Measurements from ENCODE around the gene CUTA.
"Not testable (repeated sequence)": the region's sequence is repeated elsewhere in the genome, so short reads cannot be mapped to it uniquely, and the experiment has no call there.

The CUTA gene

DNA sequence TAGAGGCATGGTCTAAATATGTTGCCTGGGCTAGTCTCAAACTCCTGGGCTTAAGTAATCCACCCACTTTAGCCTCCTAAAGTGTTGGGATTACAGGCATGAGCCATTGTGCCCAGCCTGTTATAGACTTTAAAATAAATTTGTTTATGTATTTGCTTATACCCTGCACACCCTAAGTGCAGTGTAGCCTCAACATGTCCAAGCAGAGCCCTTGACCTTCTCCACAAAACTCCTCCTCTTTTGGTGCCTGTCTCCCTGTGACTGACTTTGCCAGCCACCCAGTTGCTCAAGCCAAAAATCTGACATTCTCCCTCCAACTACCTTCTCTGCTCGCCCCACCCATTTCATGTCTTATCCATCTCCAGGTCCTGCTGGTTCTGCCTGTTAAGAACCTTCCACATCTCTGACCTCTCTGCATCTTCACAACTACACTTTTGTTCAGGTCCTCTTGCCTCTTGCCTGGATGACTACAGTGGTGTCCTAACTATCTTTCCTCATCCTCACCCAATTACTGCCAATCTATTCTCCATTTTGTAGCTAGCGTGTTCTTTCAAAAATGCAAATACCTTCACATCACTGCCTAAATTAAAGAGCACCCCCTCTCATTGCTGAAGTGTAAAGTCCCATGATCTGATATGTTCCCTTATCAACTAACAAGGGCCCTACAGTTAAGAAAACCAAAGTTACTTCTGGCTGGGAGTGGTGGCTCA, 37.5 kb downstream of the CUTA start:
- DNase-seq (ENCODE audit: low spot score in 2 of 2) (no peak), ATAC-seq (no peak)
- Mint-ChIP-seq H3K9me3 (no peaks in the 10 kb centered on the region), H3K36me3 (peaks cover 5% of the 10 kb centered on the region), H3K4me3 (no peak overlapping the region), H3K4me1 (no peaks in the 10 kb centered on the region), H3K27ac (no peak overlapping the region)

GRCh38 chr6:33379184-33379583, 38.7 kb downstream of the CUTA start:
- H3K4me3 Mint-ChIP-seq; H3K36me3 Mint-ChIP-seq; DNase-seq (ENCODE audit: low spot score in 2 of 2); ATAC-seq; H3K27ac Mint-ChIP-seq; H3K9me3 Mint-ChIP-seq: not testable (repeated sequence)
- peaks cover 11% of the 10 kb centered on the region for H3K4me1 Mint-ChIP-seq

GRCh38 chr6:33377171-33377570, 40.7 kb downstream of the CUTA start:
- no peak for DNase-seq (ENCODE audit: low spot score in 2 of 2)
- no peak overlapping the region for H3K4me3 Mint-ChIP-seq
- H3K9me3 Mint-ChIP-seq: no peaks in the 10 kb centered on the region
- ATAC-seq: no peak
- peaks cover 16% of the 10 kb centered on the region for H3K4me1 Mint-ChIP-seq
- H3K36me3 Mint-ChIP-seq: no peaks in the 10 kb centered on the region
- no peak overlapping the region for H3K27ac Mint-ChIP-seq

- peak overlapping the region; percentile 81 for H3K27ac Mint-ChIP-seq
- H3K9me3 Mint-ChIP-seq: no peaks in the 10 kb centered on the region
- DNase-seq (ENCODE audit: low spot score in 2 of 2): no peak
- no peaks in the 10 kb centered on the region for H3K36me3 Mint-ChIP-seq
- ATAC-seq: no peak
- H3K4me1 Mint-ChIP-seq: peaks cover 16% of the 10 kb centered on the region
- H3K4me3 Mint-ChIP-seq: no peak overlapping the region
These were observed 42.7 kb downstream of the CUTA start for GRCh38 chr6:33375143-33375671.

DNA sequence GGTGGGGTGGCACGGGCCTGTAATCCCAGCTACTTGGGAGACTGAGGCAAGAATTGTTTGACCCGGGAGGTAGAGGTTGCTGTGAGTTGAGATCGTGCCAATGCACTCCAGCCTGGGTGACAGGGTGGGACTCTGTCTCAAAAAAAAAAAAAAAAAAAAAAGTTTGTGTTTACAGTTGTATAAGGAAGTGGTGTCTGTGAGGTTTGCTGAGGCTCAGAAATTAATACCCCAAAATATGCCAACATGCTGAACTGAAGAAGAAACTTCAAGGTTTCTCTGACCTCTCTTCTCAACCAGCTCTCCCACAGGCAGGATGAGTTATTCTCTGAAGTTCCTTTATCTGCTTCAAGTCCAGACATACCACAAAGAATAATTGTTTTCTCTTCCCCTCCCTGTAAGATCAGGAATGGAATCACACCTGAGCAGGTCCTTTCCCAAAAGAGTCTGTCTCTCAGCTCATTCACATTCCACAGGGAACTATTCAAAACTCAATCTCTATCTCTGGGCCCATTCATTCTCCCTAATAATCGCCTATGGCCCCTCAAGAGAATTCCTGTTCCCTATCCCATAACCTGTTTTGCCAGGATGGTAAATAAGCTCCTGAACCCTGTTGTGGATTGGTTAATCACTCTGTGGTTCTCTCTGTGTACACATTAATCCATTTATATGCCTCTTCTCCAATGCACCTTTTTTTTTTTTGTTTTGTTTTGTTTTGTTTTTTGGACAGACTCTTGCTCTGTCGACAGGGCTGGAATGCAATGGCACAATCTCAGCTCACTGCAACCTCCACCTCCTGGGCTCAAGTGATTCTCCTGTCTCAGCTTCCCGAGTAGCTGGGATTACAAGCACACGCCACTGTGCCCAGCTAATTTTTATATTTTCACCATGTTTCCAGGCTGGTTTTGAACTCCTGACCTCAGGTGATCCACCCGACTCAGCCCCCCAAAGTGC, 43.7 kb downstream of the CUTA start:
- DNase-seq (ENCODE audit: low spot score in 2 of 2) (no peak), ATAC-seq (peak; percentile 34)
- Mint-ChIP-seq H3K27ac (peak overlapping the region; percentile 81), H3K9me3 (no peaks in the 10 kb centered on the region), H3K4me3 (no peak overlapping the region), H3K4me1 (peaks cover 16% of the 10 kb centered on the region), H3K36me3 (no peaks in the 10 kb centered on the region)

GRCh38 chr6:33372526-33373123, 45.3 kb downstream of the CUTA start:
- H3K4me1 Mint-ChIP-seq: peaks cover 16% of the 10 kb centered on the region

GRCh38 chr6:33371901-33372300, 46.0 kb downstream of the CUTA start:
- H3K4me3 Mint-ChIP-seq; H3K9me3 Mint-ChIP-seq; ATAC-seq; H3K27ac Mint-ChIP-seq; DNase-seq (ENCODE audit: low spot score in 2 of 2); H3K36me3 Mint-ChIP-seq: not testable (repeated sequence)
- H3K4me1 Mint-ChIP-seq: peaks cover 16% of the 10 kb centered on the region

More at GRCh38 chr6:33372526-33373123, 45.3 kb downstream of the CUTA start:
- ATAC-seq (no peak), DNase-seq (ENCODE audit: low spot score in 2 of 2) (no peak)
- peak overlapping the region; percentile 14 for H3K27ac Mint-ChIP-seq
- no peaks in the 10 kb centered on the region for H3K36me3 Mint-ChIP-seq
- H3K9me3 Mint-ChIP-seq: no peaks in the 10 kb centered on the region
- no peak overlapping the region for H3K4me3 Mint-ChIP-seq

DNA sequence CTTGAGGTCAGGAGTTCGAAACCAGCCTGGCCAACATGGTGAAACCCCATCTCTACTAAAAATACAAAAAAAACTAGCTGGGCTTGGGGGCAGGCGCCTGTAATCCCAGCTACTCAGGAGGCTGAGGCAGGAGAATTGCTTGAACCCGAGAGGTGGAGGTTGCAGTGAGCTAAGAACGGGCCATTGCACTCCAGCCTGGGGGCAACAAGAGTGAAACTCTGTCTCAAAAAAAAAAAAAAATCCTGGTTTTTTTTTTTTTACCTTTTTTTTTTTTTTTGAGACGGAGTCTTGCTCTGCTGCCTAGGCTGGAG, 50.2 kb downstream of the CUTA start:
- not testable (repeated sequence) for H3K4me3 Mint-ChIP-seq; DNase-seq (ENCODE audit: low spot score in 2 of 2); H3K36me3 Mint-ChIP-seq; ATAC-seq; H3K9me3 Mint-ChIP-seq; H3K4me1 Mint-ChIP-seq; H3K27ac Mint-ChIP-seq

DNA sequence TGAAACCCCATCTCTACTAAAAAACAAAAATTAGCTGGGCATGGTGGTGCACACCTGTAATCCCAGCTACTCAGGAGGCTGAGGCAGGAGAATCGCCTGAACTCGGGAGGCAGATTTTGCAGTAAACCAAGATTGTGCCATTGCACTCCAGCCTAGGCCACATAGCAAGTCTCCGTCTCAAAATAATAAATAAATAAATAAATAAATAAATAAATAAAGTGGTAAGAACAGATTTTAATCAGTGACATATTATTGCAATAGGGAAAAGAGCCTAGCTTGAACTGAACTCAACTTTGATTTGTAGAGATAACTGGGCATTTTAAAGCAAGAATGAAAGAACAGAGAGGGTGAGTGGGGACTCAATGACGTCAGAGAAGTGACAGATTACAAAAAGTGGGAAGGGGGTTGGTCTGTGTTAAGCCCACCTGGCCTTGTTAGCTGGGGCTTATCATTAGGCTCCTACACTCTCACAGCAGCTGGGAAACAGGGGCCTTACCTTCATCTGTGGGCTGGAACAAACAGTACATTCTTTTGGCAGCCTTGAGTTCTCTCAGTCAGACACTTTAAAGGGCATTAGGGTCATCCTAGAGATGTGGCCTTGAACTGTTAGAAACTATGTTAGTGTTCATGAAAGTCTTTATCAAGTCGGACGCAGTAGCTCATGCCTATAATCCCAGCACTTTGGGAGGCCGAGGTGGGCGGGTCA, 50.7 kb downstream of the CUTA start:
- Mint-ChIP-seq H3K36me3 (no peaks in the 10 kb centered on the region), H3K27ac (no peak overlapping the region), H3K4me3 (no peak overlapping the region), H3K4me1 (no peaks in the 10 kb centered on the region), H3K9me3 (no peaks in the 10 kb centered on the region)
- no peak for ATAC-seq
- DNase-seq (ENCODE audit: low spot score in 2 of 2): no peak
